Caki2 (cell line): ENCODE results near the gene AIFM2. TPM values are rescaled to one million over a fixed set of nuclear protein-coding genes. Genes with fewer than 3 reads are reported as not detected.

Experiments used
- DNase-seq: peaks from one replicate; pipeline ENCODE4 v3.0.0-alpha.2; 2015; ENCODE audit warnings: low read depth
- in situ Hi-C: cut with HindIII; loops from 2 replicates; pipeline ENCODE4 v1.10.0; 2016; ENCODE audit warnings: low sequenced_read_pairs, low pct_unique_long_range_greater_than_20kb, mixed read lengths
- total RNA-seq: library from RNA; depleted of rRNA; stranded (reverse); fragments of >200 nt; shearing (Covaris generic); gene quantifications from 2 replicates; pipeline ENCODE4 v1.2.3, GENCODE V29; 2014; ENCODE audit warnings: low replicate concordance; rRNA removed

The AIFM2 gene
- total RNA-seq, 1 experiment from 2014 or later = 42.7 TPM

DNA sequence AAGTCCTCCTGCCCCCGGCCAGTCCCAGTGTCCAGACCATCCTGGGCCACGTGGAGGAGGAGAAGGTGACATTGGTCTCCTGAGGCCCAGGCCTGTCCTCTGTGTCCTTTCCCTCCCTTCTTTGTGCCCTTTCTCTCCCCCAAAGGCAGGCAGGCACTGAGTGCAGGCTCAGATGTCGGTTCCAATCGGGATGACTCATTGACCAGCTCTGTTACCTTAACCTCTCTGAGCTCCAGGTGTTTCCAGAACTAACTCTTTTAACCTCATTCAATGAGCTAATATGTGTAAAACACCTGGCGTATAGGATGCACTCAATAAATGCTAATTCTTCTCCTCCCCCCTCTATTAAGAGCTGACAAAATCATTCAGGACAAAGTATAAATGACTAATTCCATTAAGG, 54.3 kb downstream of the AIFM2 start:
- in situ Hi-C loops = no loop called here
- DNase-seq = no peak

DNA sequence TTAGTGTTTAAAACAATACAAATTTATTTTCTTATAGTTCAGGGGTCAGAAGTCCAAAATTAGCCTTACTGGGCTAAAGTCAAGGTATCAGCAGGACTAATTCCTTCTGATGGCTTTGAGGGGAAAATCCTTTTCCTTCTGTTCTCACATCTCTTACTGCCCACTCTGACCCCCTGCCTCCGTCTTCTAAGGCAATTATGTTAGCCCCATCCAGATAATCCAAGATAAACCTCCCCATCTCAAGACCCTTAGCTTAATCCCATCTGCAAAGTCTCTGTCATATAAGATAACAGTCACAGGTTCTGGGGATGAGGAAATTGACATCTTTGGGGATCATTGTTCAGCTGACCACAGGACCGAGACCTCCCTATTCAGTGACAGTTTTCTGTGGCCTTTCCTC, 57.7 kb downstream of the AIFM2 start:
- DNase-seq = no peak
- in situ Hi-C loops = no loop called here

DNA sequence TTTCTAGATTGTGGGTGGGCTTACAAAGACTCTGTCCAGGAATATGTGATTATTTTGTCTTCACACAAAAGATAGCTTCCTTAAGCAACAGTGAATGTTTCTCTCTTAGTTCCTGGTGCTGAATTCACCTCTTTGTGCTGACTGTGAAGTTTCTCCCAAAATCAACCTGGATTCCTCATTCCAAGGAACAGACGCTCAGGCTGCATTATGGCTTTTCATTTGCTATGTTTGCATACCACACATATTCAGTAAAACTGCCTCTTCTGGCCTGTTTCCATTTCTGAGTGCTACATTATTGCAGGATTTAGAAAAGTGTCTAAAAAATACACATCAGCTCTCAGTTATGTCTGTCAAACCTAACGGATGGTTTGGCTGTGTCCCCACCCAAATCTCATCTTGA, 58.5 kb downstream of the AIFM2 start:
- in situ Hi-C loops = no loop called here
- DNase-seq = no peak

DNA sequence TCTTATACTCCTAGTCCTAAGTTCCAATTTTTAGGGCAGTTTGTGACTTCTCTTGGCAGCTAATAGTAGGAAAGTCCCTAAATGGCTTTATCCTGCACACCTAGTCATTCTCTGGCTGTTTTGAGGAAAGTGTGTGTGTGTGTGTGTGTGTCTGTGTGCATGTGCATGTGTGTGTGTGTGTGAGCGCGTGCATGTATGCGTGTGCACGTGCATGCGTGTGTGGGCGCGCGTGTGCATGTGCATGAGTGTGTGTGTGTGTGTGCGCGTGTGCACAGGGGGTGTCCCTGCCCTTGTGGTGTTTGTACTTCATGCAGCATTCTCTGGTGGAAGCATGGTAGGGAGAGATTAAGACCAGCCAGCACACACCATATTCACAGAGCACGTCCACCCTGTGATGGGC, 61.8 kb downstream of the AIFM2 start:
- in situ Hi-C loops = no loop called here
- DNase-seq = no peak

DNA sequence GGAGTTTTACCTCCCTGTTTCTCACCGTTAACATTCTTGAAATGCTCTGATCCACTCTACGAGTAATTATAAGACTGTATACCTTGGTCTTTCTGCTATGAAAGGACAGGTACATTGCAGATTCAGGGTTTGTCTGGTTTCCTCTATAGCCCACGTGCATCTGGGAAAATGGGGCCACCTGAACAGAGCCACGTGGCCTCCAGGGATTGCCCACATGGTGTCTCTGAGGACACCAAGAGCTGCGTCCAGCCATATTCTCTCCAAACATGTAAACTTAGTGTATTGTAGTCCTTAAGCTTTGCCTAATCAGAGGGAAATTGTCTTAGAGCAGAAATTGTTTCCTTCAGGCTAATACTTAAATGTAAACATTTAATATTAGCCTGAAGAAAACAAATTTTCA, 63.3 kb downstream of the AIFM2 start:
- in situ Hi-C loops = no loop called here
- no peak for DNase-seq

DNA sequence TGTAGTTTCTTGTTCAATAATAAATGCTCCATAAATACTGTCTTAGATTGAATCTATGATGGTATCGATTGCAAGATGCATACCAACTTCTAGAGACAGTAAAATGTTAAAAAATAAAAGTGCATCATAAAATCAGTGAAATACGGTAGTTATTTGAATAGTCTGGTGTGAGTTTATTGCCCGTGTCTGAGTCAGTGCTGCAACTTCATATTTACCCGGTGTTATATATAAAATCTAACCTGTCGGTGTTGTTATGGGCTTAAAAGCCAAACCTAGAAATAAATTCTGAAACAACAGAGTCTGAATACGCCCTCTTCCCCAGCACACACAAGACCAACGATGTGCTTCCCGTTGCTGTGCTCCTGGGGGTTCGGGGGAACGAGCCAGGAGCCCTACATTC, 63.7 kb downstream of the AIFM2 start:
- in situ Hi-C loops = no loop called here
- no peak for DNase-seq

DNA sequence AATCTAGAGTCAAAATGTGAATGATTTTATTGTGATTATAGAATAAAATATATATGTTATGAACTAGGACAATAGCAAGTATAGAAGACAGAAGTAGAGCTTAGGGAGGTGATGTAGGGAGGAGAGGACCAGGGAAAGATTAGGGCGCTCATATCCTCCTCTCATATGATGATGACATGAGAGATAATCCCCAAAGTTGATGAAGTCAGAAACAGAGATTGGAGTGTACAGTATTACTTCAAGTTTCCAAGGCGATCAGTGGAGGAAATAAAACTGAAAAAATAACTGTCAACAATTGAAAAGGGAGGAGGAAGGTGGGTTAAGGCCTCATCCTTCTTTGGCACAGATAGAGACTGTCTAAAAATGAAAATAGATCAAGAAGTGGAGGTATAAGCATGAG, 65.0 kb downstream of the AIFM2 start:
- DNase-seq = no peak
- in situ Hi-C loops = no loop called here

DNA sequence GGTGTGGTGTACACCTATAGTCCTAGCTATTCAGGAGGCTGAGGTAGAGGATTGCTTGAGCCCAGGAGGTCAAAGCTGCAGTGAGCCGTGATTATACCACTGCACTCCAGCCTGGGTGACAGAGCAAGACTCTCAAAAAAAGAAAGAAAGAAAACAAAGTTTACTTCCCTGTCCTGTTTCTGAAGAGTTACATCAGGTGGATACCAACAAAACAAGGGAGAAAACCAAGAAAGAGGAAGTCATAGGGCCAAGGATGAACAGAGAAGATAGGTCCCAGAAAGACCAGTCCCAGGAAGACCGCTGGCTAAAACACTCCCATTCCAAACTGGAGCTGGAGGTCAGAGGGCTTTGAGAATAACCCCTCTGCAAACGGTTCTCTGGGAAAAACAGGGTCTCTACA, 66.4 kb downstream of the AIFM2 start:
- no peak for DNase-seq
- in situ Hi-C loops = no loop called here

DNA sequence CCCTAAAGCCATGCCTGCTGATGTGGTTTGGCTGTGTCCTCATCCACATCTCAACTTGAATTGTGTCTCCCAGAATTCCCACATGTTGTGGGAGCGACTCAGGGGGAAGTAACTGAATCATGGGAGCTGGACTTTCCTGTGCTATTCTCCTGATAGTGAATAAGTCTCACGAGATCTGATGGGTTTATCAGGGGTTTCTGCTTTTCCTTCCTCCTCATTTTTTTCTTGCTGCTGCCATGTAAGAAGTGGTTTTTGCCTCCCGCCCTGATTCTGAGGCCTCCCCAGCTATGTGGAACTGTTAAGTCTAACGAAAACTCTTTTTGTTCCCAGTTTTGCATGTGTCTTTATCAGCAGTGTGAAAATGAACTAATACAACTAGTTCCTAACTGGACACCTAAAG, 68.1 kb downstream of the AIFM2 start:
- no peak for DNase-seq
- in situ Hi-C loops = no loop called here

DNA sequence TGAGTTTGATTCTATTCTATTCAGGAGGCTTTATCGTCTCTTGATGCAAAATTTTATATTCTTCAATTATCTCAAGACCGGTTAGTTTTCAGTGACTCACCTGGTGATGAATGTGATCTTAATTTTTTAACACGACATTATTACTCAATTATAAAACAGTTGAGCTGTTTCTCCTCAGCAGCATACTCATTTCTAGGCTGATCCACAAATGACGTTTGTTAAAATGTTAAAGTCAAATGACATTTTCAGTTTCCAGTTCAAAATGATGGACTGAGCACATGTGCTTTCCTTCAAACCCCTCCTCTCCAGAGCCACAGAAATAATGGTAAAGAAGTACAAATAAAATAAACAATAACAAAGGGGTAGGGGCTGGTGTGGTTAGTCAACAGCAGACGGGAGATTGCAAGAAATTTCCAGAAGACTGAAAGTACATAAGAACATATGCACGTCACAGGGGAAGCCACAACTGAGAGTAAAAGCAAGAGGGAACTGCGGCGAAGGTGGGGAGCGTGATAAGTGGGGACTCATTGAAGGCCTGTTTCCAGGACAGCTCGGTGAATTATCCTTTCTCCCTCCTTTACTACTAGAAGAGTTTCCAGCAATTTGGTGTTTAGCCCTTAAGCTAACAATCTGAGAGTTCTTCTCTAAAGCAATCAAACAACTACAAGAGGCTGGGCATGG, 69.1 kb downstream of the AIFM2 start:
- DNase-seq = no peak
- in situ Hi-C loops = no loop called here

Other genes with a start within 250 kb of the AIFM2 start
- 29.0 and 29.4 TPM in 2 replicates for gene MACROH2A2, start 80.0 kb downstream of the AIFM2 start, total RNA-seq
- 34.1 and 40.5 TPM in 2 replicates for gene TYSND1, start 13.9 kb upstream of the AIFM2 start, total RNA-seq
- gene SAR1A, start 37.7 kb upstream of the AIFM2 start, total RNA-seq = 35.3 and 42.6 TPM in 2 replicates
- 182 and 204 TPM in 2 replicates for gene PPA1, start 100.6 kb upstream of the AIFM2 start, total RNA-seq
- not detected in 2 replicates for gene NPFFR1, start 151.2 kb upstream of the AIFM2 start, total RNA-seq
- gene LRRC20, start 249.8 kb upstream of the AIFM2 start, total RNA-seq = 29.0 and 36.1 TPM in 2 replicates